HepG2 (cell line): Measurements from ENCODE around the gene MPPE1. TPM values are rescaled to one million over a fixed set of nuclear protein-coding genes. Genes with fewer than 3 reads are reported as not detected.

ENCODE experiments used
- AHR ChIP-seq: IDR thresholded peaks from 2 replicates; pipeline ENCODE4 v1.6.1; 2018; ENCODE audit warnings: missing genetic modification reagents, missing compliant biosample characterization
- ATF1 ChIP-seq: IDR thresholded peaks from 2 replicates; pipeline ENCODE4 v1.6.1; 2016; ENCODE audit warnings: mild to moderate bottlenecking, control low read depth
- CBFB ChIP-seq: sonication (generic); formaldehyde crosslinking; IDR thresholded peaks from 2 replicates; pipeline ENCODE4 v1.4.0; 2020; ENCODE audit warnings: missing genetic modification reagents
- CHD4 ChIP-seq: fragments of 200-600 bp; sonication (generic); IDR thresholded peaks from 2 replicates; pipeline ENCODE4 v1.7.0; 2017; ENCODE audit warnings: mild to moderate bottlenecking, low read length, borderline replicate concordance
- CREM ChIP-seq, 2 experiments: sonication (generic) in 1 of 2; formaldehyde crosslinking in 1 of 2; IDR thresholded peaks; 2 replicates each; pipeline versions ENCODE4 v1.4.0 to v1.6.1; 2016 to 2020; ENCODE audit warnings: antibody characterized with exemption in 1 of 2, mild to moderate bottlenecking in 1 of 2, missing genetic modification reagents in 1 of 2
- ELF3 ChIP-seq: IDR thresholded peaks from 2 replicates; pipeline ENCODE4 v1.6.1; 2016; ENCODE audit warnings: missing genetic modification reagents, missing compliant biosample characterization
- GATAD2A ChIP-seq: IDR thresholded peaks from 2 replicates; pipeline ENCODE4 v1.6.1; 2016
- HDAC1 ChIP-seq: sonication (generic); formaldehyde crosslinking; IDR thresholded peaks from 2 replicates; pipeline ENCODE4 v1.5.1; 2020; ENCODE audit warnings: mild to moderate bottlenecking, missing genetic modification reagents
- HNF4A ChIP-seq: sonication (generic); formaldehyde crosslinking; IDR thresholded peaks from 2 replicates; pipeline ENCODE4 v1.4.0; 2020; ENCODE audit warnings: missing genetic modification reagents
- HNRNPL ChIP-seq: fragments of 200-400 bp; formaldehyde crosslinking; IDR thresholded peaks from 2 replicates; pipeline ENCODE4 v1.6.1; 2017; ENCODE audit warnings: mild to moderate bottlenecking, low read depth, low read length
- JUN ChIP-seq: sonication (generic); formaldehyde crosslinking; IDR thresholded peaks from 2 replicates; pipeline ENCODE4 v1.4.0; 2020; ENCODE audit warnings: mild to moderate bottlenecking, missing genetic modification reagents
- MAFG ChIP-seq: sonication (generic); formaldehyde crosslinking; IDR thresholded peaks from 2 replicates; pipeline ENCODE4 v1.5.1; 2020; ENCODE audit warnings: mild to moderate bottlenecking, missing genetic modification reagents
- NCOA2 ChIP-seq: sonication (generic); formaldehyde crosslinking; IDR thresholded peaks from 2 replicates; pipeline ENCODE4 v1.8.0; 2022; ENCODE audit warnings: inconsistent platforms
- PHB2 ChIP-seq: fragments of 450-650 bp; IDR thresholded peaks from 2 replicates; pipeline ENCODE4 v1.6.1; 2018; ENCODE audit not compliant: partially characterized antibody
- PTBP1 ChIP-seq: fragments of 200-400 bp; formaldehyde crosslinking; IDR thresholded peaks from 2 replicates; pipeline ENCODE4 v1.6.1; 2018; ENCODE audit warnings: low read length, low read depth; ENCODE audit not compliant: poor library complexity, severe bottlenecking
- SAP130 ChIP-seq: IDR thresholded peaks from 2 replicates; pipeline ENCODE4 v1.6.1; 2016; ENCODE audit warnings: low read depth
- SMAD1 ChIP-seq: sonication (generic); formaldehyde crosslinking; IDR thresholded peaks from 2 replicates; pipeline ENCODE4 v1.4.0; 2020; ENCODE audit warnings: missing genetic modification reagents, low read depth, mild to moderate bottlenecking, borderline replicate concordance
- SPEN ChIP-seq: sonication (generic); formaldehyde crosslinking; IDR thresholded peaks from 2 replicates; pipeline ENCODE4 v1.5.1; 2020; ENCODE audit warnings: low read depth, mild to moderate bottlenecking, missing genetic modification reagents
- SSRP1 ChIP-seq: IDR thresholded peaks from 2 replicates; pipeline ENCODE4 v1.6.1; 2016; ENCODE audit warnings: control low read depth
- ZMYM2 ChIP-seq: sonication (generic); formaldehyde crosslinking; IDR thresholded peaks from 2 replicates; pipeline ENCODE4 v1.8.0; 2022; ENCODE audit warnings: mild to moderate bottlenecking, missing genetic modification reagents
- ZNF205 ChIP-seq: IDR thresholded peaks from 2 replicates; pipeline ENCODE4 v1.6.1; 2018; ENCODE audit warnings: missing biosample characterization, missing genetic modification reagents
- ZNF333 ChIP-seq: sonication (generic); formaldehyde crosslinking; IDR thresholded peaks from 2 replicates; pipeline ENCODE4 v1.4.0; 2020; ENCODE audit warnings: mild to moderate bottlenecking, missing genetic modification reagents, borderline replicate concordance
- ZNF468 ChIP-seq: sonication (generic); formaldehyde crosslinking; IDR thresholded peaks from 2 replicates; pipeline ENCODE4 v1.8.0; 2022; ENCODE audit warnings: mild to moderate bottlenecking, moderate library complexity, missing genetic modification reagents
- ZNF496 ChIP-seq: sonication (generic); formaldehyde crosslinking; IDR thresholded peaks from 2 replicates; pipeline ENCODE4 v1.8.1; 2023; ENCODE audit warnings: mild to moderate bottlenecking, moderate library complexity, missing genetic modification reagents; ENCODE audit not compliant: insufficient replicate concordance
- ZNF556 ChIP-seq: sonication (generic); formaldehyde crosslinking; IDR thresholded peaks from 2 replicates; pipeline ENCODE4 v1.4.0; 2020; ENCODE audit warnings: mild to moderate bottlenecking, missing genetic modification reagents, borderline replicate concordance
- ZNF720 ChIP-seq: sonication (generic); formaldehyde crosslinking; IDR thresholded peaks from 2 replicates; pipeline ENCODE4 v1.4.0; 2020; ENCODE audit warnings: missing genetic modification reagents
- ZNF780A ChIP-seq: sonication (generic); formaldehyde crosslinking; IDR thresholded peaks from 2 replicates; pipeline ENCODE4 v1.8.0; 2022; ENCODE audit warnings: mild to moderate bottlenecking, missing genetic modification reagents, moderate library complexity
- ZNF879 ChIP-seq: sonication (generic); formaldehyde crosslinking; IDR thresholded peaks from 2 replicates; pipeline ENCODE4 v1.8.1; 2023; ENCODE audit warnings: missing genetic modification reagents
- ZSCAN9 ChIP-seq: IDR thresholded peaks from 2 replicates; pipeline ENCODE4 v1.6.1; 2016; ENCODE audit warnings: borderline replicate concordance
- polyA plus RNA-seq, 8 experiments: library from polyadenylated mRNA; depleted of rRNA in 3 of 8; stranded (reverse) in 7 of 8; unstranded in 1 of 8; fragments of >200 nt; fragmentation: Illumina TruSeq in 4 of 8; extraction: Trizol in 4 of 8; gene quantifications; 2 replicates each; pipeline versions ENCODE4 v1.2.1 to v1.2.3, GENCODE V29; 2011 to 2016; ENCODE audit warnings: low read depth in 4 of 8, missing spikeins in 1 of 8, mixed read lengths in 1 of 8; ENCODE audit not compliant: insufficient read depth in 1 of 8
- total RNA-seq, 5 experiments: library from RNA; depleted of rRNA; stranded (reverse); fragments of >200 nt; fragmentation: Illumina TruSeq; extraction: Trizol; gene quantifications; 2 replicates each; pipeline ENCODE4 v1.2.3, GENCODE V29; 2016; ENCODE audit warnings: low read depth in 1 of 5
- TF ChIP-seq, protein P1 (sequence below): sonication (generic); formaldehyde crosslinking; IDR thresholded peaks from 2 replicates; pipeline ENCODE4 v1.4.0; 2020; ENCODE audit warnings: missing genetic modification reagents
- TF ChIP-seq, protein P2 (sequence below): IDR thresholded peaks from 2 replicates; pipeline ENCODE4 v1.4.0; 2020; ENCODE audit warnings: mild to moderate bottlenecking, missing genetic modification reagents

MPPE1 gene
- total and polyA plus RNA-seq, 2 of the 13 experiments (the other 11 are each of a cell fraction or from before 2014, with no cell fraction given) = 9.6 to 11.9 TPM

DNA sequence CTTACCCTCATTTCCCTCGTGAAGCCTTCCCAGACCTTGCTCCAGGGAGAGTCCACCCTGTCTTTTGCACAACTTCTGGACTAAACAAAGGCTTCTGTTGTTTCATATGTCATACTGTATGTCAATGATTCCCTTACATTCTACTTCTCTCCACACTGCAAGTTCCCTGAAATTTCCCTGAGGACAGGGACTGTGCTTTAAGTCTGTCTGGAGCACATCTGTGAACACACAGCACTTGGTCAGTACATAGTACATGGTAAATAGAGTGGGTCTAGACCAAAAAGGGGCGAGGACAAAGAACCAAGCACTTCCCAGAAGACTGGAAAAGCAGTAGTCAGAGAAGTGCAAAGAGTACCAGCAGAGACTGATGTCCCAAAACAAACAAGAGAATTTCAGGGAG lies 49.5 kb upstream of the MPPE1 start (continued):
- TF ChIP-seq SPEN (CRISPR knock-in tag) (no peak), NCOA2 (CRISPR knock-in tag) (no peak), HNF4A (CRISPR knock-in tag) (0 out of 2 replicates have a peak, but pooled peaks have one; percentile 31), ZMYM2 (0 out of 2 replicates have a peak, but pooled peaks have one; percentile 64), ZNF205 (CRISPR knock-in tag) (0 out of 2 replicates have a peak, but pooled peaks have one; percentile 23), ZNF879 (CRISPR knock-in tag) (no peak), CHD4 (no peak), HNRNPL (no peak), ZNF496 (CRISPR knock-in tag) (no peak), ZNF468 (CRISPR knock-in tag) (no peak), CBFB (CRISPR knock-in tag) (no peak), ATF1 (CRISPR knock-in tag) (no peak), PHB2 (no peak), ZNF333 (CRISPR knock-in tag) (no peak), HDAC1 (CRISPR knock-in tag) (no peak), SSRP1 (CRISPR knock-in tag) (no peak), CREM (IDR thresholded peaks at IDR 0.05) (peak; percentile 23; the same call in 1 of the 2 replicates), CREM (CRISPR knock-in tag; IDR thresholded peaks at IDR 0.05) (no peak), AHR (no peak), ZSCAN9 (peak; percentile 41; the same call in 1 of the 2 replicates), ZNF780A (CRISPR knock-in tag) (no peak), ELF3 (CRISPR knock-in tag) (peak; percentile 20; the same call in 1 of the 2 replicates), PTBP1 (no peak), SMAD1 (CRISPR knock-in tag) (no peak), SAP130 (CRISPR knock-in tag) (peak; percentile 48), JUN (CRISPR knock-in tag) (no peak), GATAD2A (CRISPR knock-in tag) (peak; percentile 50), MAFG (CRISPR knock-in tag) (no peak), ZNF720 (no peak), ZNF556 (no peak)
- TF ChIP-seq, protein P1, sequence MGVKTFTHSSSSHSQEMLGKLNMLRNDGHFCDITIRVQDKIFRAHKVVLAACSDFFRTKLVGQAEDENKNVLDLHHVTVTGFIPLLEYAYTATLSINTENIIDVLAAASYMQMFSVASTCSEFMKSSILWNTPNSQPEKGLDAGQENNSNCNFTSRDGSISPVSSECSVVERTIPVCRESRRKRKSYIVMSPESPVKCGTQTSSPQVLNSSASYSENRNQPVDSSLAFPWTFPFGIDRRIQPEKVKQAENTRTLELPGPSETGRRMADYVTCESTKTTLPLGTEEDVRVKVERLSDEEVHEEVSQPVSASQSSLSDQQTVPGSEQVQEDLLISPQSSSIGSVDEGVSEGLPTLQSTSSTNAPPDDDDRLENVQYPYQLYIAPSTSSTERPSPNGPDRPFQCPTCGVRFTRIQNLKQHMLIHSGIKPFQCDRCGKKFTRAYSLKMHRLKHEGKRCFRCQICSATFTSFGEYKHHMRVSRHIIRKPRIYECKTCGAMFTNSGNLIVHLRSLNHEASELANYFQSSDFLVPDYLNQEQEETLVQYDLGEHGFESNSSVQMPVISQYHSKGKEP (CRISPR knock-in tag) = no peak
- TF ChIP-seq, protein P2, sequence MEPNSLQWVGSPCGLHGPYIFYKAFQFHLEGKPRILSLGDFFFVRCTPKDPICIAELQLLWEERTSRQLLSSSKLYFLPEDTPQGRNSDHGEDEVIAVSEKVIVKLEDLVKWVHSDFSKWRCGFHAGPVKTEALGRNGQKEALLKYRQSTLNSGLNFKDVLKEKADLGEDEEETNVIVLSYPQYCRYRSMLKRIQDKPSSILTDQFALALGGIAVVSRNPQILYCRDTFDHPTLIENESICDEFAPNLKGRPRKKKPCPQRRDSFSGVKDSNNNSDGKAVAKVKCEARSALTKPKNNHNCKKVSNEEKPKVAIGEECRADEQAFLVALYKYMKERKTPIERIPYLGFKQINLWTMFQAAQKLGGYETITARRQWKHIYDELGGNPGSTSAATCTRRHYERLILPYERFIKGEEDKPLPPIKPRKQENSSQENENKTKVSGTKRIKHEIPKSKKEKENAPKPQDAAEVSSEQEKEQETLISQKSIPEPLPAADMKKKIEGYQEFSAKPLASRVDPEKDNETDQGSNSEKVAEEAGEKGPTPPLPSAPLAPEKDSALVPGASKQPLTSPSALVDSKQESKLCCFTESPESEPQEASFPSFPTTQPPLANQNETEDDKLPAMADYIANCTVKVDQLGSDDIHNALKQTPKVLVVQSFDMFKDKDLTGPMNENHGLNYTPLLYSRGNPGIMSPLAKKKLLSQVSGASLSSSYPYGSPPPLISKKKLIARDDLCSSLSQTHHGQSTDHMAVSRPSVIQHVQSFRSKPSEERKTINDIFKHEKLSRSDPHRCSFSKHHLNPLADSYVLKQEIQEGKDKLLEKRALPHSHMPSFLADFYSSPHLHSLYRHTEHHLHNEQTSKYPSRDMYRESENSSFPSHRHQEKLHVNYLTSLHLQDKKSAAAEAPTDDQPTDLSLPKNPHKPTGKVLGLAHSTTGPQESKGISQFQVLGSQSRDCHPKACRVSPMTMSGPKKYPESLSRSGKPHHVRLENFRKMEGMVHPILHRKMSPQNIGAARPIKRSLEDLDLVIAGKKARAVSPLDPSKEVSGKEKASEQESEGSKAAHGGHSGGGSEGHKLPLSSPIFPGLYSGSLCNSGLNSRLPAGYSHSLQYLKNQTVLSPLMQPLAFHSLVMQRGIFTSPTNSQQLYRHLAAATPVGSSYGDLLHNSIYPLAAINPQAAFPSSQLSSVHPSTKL (CRISPR knock-in tag) = peak; percentile 55; the same call in 1 of the 2 replicates
